Measurements from ENCODE around the gene RNF144B. TPM values are rescaled to one million over a fixed set of nuclear protein-coding genes. Genes with fewer than 3 reads are reported as not detected.

RNF144B gene
- total RNA-seq, 4 donors from 2014 or later = 67.3 to 143 (median 114) TPM

GRCh38 chr6:18380851-18381250 is 6.3 kb upstream of the RNF144B start:
- Histone ChIP-seq H3K36me3 (no peaks in the 10 kb centered on the region), H3K4me3 (replicated peaks in 1 of 3) (no peak overlapping the region), H3K9me3 (no peaks in the 10 kb centered on the region), H3K27me3 (no peaks in the 10 kb centered on the region), H3K4me1 (peaks cover 7 to 14% of the 10 kb centered on the region in 2 donors), H3K27ac (no peak overlapping the region)
- WGBS, 2 donors = 81 to 92% methylated on average over 4 of the region's 4 CpGs
- TF ChIP-seq POLR2A (IDR thresholded peaks at IDR 0.05) = no peak
- TF ChIP-seq CTCF (IDR thresholded peaks at IDR 0.05) = no peak
- DNase-seq = no peak
- intact Hi-C loops (cut with DNase I) = loop anchor here (10.0 kb wide), 1 partner anchor 46 kb away; no protein-coding TSS in a partner anchor

GRCh38 chr6:18383441-18383840 is 3.7 kb upstream of the RNF144B start:
- WGBS, 2 donors = 93 to 97% methylated on average over 2 of the region's 2 CpGs
- H3K4me3 ChIP-seq (replicated peaks in 1 of 3) = no peak overlapping the region
- TF ChIP-seq POLR2A (IDR thresholded peaks at IDR 0.05) (no peak), CTCF (IDR thresholded peaks at IDR 0.05) (no peak)
- DNase-seq = no peak
- H3K4me1 ChIP-seq = peaks cover 20 to 27% of the 10 kb centered on the region in 2 donors
- intact Hi-C loops (cut with DNase I) = loop anchor here (10.0 kb wide), 1 partner anchor 49 kb away; no protein-coding TSS in a partner anchor
- no peaks in the 10 kb centered on the region for H3K36me3 ChIP-seq
- H3K9me3 ChIP-seq = no peaks in the 10 kb centered on the region
- H3K27me3 ChIP-seq = no peaks in the 10 kb centered on the region
- no peak overlapping the region for H3K27ac ChIP-seq

- intact Hi-C loops (cut with DNase I) = loop anchor here (10.0 kb wide), 1 partner anchor 50 kb away; no protein-coding TSS in a partner anchor
- Histone ChIP-seq H3K36me3 (no peaks in the 10 kb centered on the region), H3K27me3 (no peaks in the 10 kb centered on the region), H3K9me3 (no peaks in the 10 kb centered on the region), H3K4me3 (replicated peaks in 1 of 3) (no peak overlapping the region), H3K27ac (peak overlapping the region in 1 of 3 donors; percentile 27), H3K4me1 (peaks cover 20 to 25% of the 10 kb centered on the region in 2 donors)
- DNase-seq = no peak
- WGBS, 2 donors = 83 to 85% methylated on average over 4 of the region's 4 CpGs
- TF ChIP-seq POLR2A (IDR thresholded peaks at IDR 0.05) (no peak), CTCF (IDR thresholded peaks at IDR 0.05) (no peak)
Observed at GRCh38 chr6:18384621-18385020, 2.5 kb upstream of the RNF144B start.

DNA sequence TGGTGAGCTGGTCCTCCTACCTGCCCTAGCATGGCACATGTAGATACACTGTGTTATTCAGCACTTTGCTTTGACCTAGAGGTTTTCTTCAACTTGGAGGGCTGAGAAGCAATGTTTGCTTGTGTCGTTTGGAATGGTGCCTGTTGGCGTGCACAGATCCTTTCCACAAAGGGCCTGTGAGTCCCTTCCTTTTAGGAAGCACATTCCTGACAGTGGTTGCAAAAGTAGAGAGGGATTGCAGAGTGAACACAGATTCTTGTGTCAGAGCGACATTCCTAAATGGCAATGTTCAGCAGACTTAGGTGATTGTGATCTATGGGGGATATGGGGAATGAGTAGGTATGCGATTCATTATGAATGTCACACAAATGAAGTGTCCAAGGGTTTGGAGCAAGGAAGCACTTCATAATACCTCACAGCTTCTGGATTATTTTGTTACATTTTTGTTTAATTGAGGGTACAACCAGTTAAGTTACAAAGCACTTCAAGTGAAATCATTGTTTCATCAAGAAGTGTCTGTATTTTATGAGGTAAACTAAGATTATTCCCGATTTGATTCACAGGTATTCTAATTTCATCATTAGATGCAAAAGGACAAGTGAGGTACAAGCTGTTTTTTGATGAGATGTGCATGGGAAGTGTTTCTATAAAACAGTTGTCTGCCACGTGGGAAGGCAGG is 713 bp upstream of the RNF144B start:
- H3K36me3 ChIP-seq = no peaks in the 10 kb centered on the region
- H3K4me1 ChIP-seq = peaks cover 25 to 28% of the 10 kb centered on the region in 2 donors
- H3K4me3 ChIP-seq (replicated peaks in 1 of 3) = peak overlapping the region in 2 of 3 donors; percentile 53 to 78
- WGBS, 2 donors = 21 to 33% methylated on average over 6 of the region's 6 CpGs
- TF ChIP-seq CTCF (IDR thresholded peaks at IDR 0.05) (no peak), POLR2A (IDR thresholded peaks at IDR 0.05) (peak in 1 of 2 donors; percentile 50)
- H3K9me3 ChIP-seq = no peaks in the 10 kb centered on the region
- intact Hi-C loops (cut with DNase I) = loop anchor here (10.0 kb wide), 1 partner anchor 52 kb away; no protein-coding TSS in a partner anchor
- peak; percentile 63 to 72 for DNase-seq
- peak overlapping the region; percentile 84 to 94 (median 86) for H3K27ac ChIP-seq
- no peaks in the 10 kb centered on the region for H3K27me3 ChIP-seq

DNA sequence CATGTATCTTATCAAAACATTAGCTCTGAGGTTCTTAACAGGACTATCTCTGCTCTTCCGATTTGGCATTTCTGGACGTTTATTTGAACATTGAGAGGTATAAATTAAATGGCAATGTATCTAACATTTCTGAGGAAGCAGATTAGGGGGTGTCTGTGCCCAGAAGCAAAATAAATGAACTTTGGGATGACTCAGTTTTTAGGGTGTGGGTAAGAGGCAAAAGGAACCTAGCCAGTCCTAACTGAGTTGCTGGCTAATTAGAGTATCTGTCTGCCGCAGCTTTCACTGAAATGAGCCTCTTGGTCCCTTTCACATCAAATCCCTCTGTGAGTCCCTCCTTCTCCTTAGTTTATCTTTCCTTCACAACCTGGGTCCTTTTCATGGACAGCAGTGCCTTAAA is 1.1 kb downstream of the RNF144B start:
- Histone ChIP-seq H3K36me3 (no peaks in the 10 kb centered on the region), H3K4me3 (replicated peaks in 1 of 3) (peak overlapping the region; percentile 47 to 78 (median 53)), H3K4me1 (peaks cover 33 to 44% of the 10 kb centered on the region in 2 donors), H3K27ac (peak overlapping the region; percentile 84 to 94 (median 86)), H3K27me3 (no peaks in the 10 kb centered on the region), H3K9me3 (no peaks in the 10 kb centered on the region)
- DNase-seq = no peak
- 9 to 12% methylated on average over 3 of the region's 3 CpGs for WGBS, 2 donors
- TF ChIP-seq POLR2A (IDR thresholded peaks at IDR 0.05) (no peak), CTCF (IDR thresholded peaks at IDR 0.05) (no peak)
- intact Hi-C loops (cut with DNase I) = loop anchor here (10.0 kb wide), 1 partner anchor 53 kb away; no protein-coding TSS in a partner anchor

All from thyroid gland (tissue), 4 donors.